ENCODE results near the gene SAXO2.

DNA sequence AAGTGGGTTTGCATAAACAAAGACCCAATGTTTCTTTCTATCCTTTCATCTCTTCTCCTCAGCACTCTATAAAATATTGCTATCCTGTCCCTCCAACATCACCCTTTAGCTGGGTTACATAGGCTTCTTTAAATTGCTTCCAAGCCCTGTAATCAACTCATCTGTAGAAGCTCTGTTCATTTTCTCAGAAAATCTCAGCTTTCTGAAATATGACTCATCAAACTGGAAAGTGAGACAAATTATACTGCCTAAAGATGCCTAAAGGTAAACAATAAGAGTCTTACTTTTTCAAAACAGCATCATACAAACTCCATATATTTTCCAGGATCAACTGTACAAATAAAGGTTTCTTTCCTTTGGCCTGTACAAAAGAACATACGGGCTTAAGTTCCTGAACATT is 33.9 kb upstream of the SAXO2 start:
- TF ChIP-seq YY1 (IDR thresholded peaks at IDR 0.05; ENCODE audit: insufficient read depth, insufficient read length) (no peak), SUZ12 (IDR thresholded peaks at IDR 0.05; ENCODE audit: extremely low read depth, insufficient read depth, insufficient read length) (no peak), ZNF274 (IDR thresholded peaks at IDR 0.05; ENCODE audit: low read depth, low read length) (no peak)
